PC-9 (cell line): ENCODE data around the gene CPNE1.

Experiments
- CTCF ChIP-seq: fragments of 200-600 bp; sonication (generic); conservative IDR thresholded peaks from 2 replicates; pipeline ENCODE4 v1.6.1; 2017; ENCODE audit warnings: mixed run types, antibody characterized with exemption, mild to moderate bottlenecking, moderate library complexity
- EZH2 ChIP-seq: fragments of 200-600 bp; sonication (generic); IDR thresholded peaks from 2 replicates; pipeline ENCODE4 v1.8.0; 2017; ENCODE audit warnings: antibody characterized with exemption, low read depth

DNA sequence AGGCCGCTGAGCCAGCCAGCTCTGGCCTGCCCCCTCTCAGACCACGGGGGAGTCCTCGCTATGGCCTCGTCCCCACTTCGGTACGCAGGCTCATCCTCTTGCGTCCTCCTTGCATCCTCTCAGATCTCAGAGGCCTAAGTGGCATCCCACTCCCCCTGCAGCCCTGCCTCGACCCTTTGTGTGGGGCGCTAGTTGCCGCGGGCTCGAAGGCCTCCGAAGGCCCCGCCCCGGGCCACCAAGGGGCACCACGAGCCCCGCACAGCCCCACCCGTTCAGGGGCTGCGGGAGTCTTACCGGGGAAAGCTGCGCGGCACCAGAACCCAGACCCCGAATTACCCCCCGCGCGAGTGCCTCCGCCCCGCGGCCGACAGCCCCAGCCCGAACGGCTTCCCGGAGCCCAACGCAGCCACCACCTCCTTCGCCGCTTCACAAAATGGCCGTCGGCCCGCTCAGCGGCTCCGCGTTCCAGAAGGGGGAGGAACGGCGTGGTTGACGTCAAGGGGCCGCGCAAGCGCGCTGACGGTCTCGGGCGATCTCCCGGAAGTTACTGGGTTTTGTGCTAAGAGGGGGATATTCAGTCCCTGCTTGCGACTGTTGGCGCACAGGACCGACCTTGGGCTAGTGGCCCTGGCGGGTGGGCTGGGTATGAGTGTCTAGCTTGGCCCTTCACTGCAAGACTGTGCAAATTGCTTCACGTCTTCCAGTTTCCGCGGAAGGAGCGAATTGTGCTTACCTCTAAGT is at the start of gene CPNE1, which contains the start of gene RBM12:
- no peak for TF ChIP-seq CTCF
- TF ChIP-seq EZH2, result no peak
